ENCODE results near the gene IRS4. TPM values are rescaled to one million over a fixed set of nuclear protein-coding genes. Genes with fewer than 3 reads are reported as not detected.

Gene IRS4
- total RNA-seq (2014; rRNA removed; shearing (Covaris generic)) = 0.08 TPM in 1 of 2 replicates, not detected in the other
- 0.02 TPM in 1 of 2 replicates, not detected in the other for polyA plus RNA-seq (2015; cell fraction: cytosol; rRNA removed)
- polyA plus RNA-seq (2015; cell fraction: nucleus; rRNA removed) = not detected in 2 replicates

GRCh38 chrX:108736509-108737479 lies at the start of gene IRS4:
Gene IRS4 (minus strand): TSS chrX:108736563.
- in situ Hi-C loops (cut with HindIII; ENCODE audit: low pct_unique_long_range_greater_than_20kb, low sequenced_read_pairs) = no loop called here
- DNase-seq (ENCODE audit: low read depth, low spot score) = peak; percentile 28

- in situ Hi-C loops (cut with HindIII; ENCODE audit: low pct_unique_long_range_greater_than_20kb, low sequenced_read_pairs) = no loop called here
- DNase-seq (ENCODE audit: low read depth, low spot score) = no peak
Observed at GRCh38 chrX:108772549-108772948, 36.2 kb upstream of the IRS4 start.

DNA sequence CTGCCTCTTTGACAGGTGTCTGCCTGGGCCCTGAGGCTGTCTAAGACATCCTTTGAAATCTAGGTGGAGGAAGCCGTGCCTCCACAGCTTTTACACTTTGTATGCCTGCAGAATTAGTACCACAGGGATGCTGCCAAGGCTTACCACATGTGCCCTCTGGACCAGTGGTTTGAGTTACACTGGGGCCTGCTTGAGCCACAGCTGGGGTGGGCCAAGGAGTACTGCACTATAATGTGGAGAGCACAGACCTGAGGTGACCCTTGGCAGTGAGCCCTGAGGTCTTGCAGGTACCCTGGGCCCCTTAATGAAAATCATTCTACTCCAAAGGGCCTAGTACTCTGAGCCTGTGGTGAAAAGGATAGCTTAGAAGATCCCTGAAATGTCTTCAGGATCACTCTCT lies 27.2 kb upstream of the IRS4 start:
- in situ Hi-C loops (cut with HindIII; ENCODE audit: low pct_unique_long_range_greater_than_20kb, low sequenced_read_pairs) = no loop called here
- no peak for DNase-seq (ENCODE audit: low read depth, low spot score)

GRCh38 chrX:108740299-108740774 lies 4.0 kb upstream of the IRS4 start:
- DNase-seq (ENCODE audit: low read depth, low spot score) = no peak
- in situ Hi-C loops (cut with HindIII; ENCODE audit: low pct_unique_long_range_greater_than_20kb, low sequenced_read_pairs) = no loop called here

DNA sequence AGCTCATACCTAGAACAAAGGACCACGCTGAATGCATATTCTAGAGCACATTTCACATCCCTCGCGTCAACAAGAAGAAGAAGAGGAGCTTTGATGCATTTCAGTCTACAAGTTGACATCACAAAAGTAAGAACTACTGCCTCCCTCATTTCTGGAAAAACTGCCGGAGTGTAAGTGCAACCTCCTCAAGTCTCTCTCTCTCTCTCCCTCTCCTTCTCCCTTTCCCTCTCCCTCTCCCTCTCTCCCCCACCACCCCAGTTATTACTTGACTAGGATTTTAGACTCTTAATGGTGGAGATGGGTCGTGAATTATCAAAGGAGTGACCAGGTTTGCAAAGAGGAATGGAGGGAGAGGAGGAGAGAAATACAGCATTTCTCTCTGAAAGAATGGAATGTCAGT lies 1.4 kb upstream of the IRS4 start:
- in situ Hi-C loops (cut with HindIII; ENCODE audit: low pct_unique_long_range_greater_than_20kb, low sequenced_read_pairs) = no loop called here
- DNase-seq (ENCODE audit: low read depth, low spot score) = no peak

GRCh38 chrX:108735679-108736508 lies 469 bp downstream of the IRS4 start:
- no peak for DNase-seq (ENCODE audit: low read depth, low spot score)
- in situ Hi-C loops (cut with HindIII; ENCODE audit: low pct_unique_long_range_greater_than_20kb, low sequenced_read_pairs) = no loop called here

GRCh38 chrX:108735091-108735678 lies 1.2 kb downstream of the IRS4 start:
- in situ Hi-C loops (cut with HindIII; ENCODE audit: low pct_unique_long_range_greater_than_20kb, low sequenced_read_pairs) = no loop called here
- no peak for DNase-seq (ENCODE audit: low read depth, low spot score)

DNA sequence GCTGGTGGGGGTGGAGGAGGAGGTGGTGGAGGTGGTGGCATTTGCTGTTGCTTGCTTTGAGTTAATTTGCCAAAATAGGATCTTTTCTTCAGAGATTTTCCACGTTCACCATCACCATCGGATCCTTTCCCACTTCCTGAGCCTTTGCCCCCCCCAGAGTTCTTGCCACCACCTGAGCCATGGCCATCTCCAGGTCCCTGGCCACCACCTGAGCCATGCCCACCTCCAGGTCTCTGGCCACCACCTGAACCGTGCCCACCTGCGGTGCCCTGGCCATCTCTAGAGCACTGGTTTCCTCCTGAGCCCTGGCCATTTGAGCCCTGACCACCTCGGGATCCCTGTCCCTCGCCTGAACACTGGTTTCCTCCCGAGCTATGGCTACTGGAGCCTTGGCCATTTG lies 1.9 kb downstream of the IRS4 start:
- no peak for DNase-seq (ENCODE audit: low read depth, low spot score)
- in situ Hi-C loops (cut with HindIII; ENCODE audit: low pct_unique_long_range_greater_than_20kb, low sequenced_read_pairs) = no loop called here

- in situ Hi-C loops (cut with HindIII; ENCODE audit: low pct_unique_long_range_greater_than_20kb, low sequenced_read_pairs) = no loop called here
- no peak for DNase-seq (ENCODE audit: low read depth, low spot score)
Observed at GRCh38 chrX:108732630-108733321, 3.6 kb downstream of the IRS4 start.

DNA sequence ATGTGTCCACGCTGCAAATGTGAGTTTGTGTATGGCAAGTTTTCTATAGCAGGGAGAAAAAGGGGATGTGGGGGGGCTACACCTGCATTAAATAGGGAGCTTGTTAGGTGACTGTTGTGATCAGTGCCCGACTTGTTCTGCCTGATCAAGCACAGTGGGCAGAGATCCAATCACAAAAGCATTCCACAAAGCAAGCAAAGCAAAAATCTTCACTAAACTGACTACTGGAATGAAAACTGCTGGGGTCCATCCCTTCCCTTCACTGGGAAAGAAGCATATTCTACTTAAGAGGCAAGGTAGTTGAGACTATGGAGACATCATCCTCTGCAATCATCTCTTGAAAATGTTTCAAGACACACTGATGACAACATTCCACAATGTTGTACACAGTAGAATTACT lies 5.2 kb downstream of the IRS4 start:
- DNase-seq (ENCODE audit: low read depth, low spot score) = no peak
- in situ Hi-C loops (cut with HindIII; ENCODE audit: low pct_unique_long_range_greater_than_20kb, low sequenced_read_pairs) = no loop called here

DNA sequence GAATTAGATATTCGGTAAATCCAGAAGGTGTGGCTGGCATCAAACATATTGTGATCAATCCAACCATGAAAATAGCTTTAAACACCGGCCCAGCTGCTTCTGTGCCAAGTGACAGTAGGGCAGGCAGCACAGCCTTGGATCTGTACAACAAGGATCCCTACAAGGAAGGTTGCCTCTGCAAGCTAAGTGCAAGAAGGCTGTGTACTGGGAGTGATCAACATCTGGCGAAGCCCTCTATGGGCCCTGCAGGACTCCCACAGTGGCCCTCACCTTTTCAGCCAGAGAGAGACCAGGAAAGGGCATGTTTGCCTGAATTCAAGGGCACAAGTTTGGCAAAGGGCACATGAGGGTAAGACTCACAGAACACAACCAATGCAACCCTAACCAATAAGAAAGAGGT lies 9.6 kb downstream of the IRS4 start:
- in situ Hi-C loops (cut with HindIII; ENCODE audit: low pct_unique_long_range_greater_than_20kb, low sequenced_read_pairs) = no loop called here
- no peak for DNase-seq (ENCODE audit: low read depth, low spot score)

- DNase-seq (ENCODE audit: low read depth, low spot score) = peak; percentile 82
- in situ Hi-C loops (cut with HindIII; ENCODE audit: low pct_unique_long_range_greater_than_20kb, low sequenced_read_pairs) = no loop called here
Observed at GRCh38 chrX:108722561-108722960, 13.8 kb downstream of the IRS4 start.

DNA sequence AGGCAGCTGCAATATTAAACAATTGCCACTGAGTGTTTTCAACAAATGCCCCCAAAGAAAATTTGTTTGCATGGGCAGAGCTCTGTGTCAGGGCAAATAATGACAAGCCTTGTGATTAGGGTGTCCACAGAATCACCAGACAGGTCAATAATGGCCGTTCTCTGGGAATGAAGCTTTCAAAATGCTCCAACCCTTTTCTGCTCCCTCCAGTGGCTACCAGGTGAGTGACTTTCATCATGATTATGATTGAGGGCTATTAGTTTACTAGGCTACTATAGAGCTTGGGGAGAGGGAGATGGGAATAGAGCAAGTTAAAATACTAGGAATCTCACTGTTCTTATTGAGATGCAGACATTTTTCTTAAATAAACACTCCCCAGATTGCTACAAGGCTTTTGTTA lies 23.5 kb downstream of the IRS4 start:
- no peak for DNase-seq (ENCODE audit: low read depth, low spot score)
- in situ Hi-C loops (cut with HindIII; ENCODE audit: low pct_unique_long_range_greater_than_20kb, low sequenced_read_pairs) = no loop called here

DNA sequence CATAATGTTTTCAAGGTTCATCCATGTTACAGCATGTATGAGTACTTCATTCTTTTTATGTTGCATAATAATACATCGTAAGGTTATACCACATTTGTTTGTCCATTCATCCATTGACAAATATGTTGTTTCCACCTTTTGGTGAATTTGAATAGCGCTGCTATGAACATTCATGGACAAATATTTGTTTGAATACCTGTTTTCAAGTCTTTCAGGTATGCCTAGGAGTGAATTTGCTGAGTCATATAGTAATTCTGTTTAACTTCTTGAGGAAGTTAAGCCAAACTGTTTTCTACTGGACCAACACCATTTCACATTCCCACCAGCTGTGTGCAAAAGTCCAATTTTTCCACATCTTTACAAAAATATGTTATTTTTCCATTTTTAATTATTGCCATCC lies 31.5 kb downstream of the IRS4 start:
- no peak for DNase-seq (ENCODE audit: low read depth, low spot score)
- in situ Hi-C loops (cut with HindIII; ENCODE audit: low pct_unique_long_range_greater_than_20kb, low sequenced_read_pairs) = no loop called here

DNA sequence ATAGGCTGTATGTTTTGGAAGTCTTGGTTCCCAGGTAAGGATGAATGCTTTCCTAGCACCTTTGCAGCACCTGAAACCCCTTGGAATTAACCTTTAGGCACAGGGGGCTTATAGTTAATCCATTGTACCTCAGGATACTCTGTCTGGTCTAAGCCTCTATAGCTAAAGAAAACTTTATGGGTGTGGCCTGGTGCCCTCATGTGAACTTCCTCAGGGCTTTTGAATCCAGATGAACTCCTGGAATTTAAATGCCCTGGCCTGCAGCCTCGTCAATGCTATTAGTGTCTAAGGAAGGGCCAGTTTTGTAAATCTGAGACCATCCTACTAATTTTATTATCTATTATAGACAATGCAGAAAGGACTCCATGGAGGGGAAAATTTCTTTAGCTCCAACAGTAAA lies 33.8 kb downstream of the IRS4 start:
- no peak for DNase-seq (ENCODE audit: low read depth, low spot score)
- in situ Hi-C loops (cut with HindIII; ENCODE audit: low pct_unique_long_range_greater_than_20kb, low sequenced_read_pairs) = no loop called here

DNA sequence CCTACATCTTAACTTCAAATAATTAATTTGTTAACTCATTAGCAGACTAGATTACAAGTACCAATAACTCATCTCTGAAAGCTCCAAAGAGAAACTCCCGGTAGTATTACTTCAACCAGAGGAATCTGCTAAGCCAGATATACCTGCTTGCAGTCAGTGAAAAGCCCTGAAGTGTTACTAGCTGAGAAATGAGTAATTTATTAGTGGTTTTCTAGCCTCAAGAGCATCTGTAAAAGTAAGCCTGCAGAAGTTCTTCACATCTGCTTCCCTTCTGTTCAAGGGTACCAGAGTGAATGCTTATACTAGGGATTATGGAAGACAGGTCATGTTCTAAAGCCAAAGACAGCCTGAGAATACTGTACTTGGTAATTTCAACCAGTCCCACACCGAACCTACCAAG lies 34.7 kb downstream of the IRS4 start:
- no peak for DNase-seq (ENCODE audit: low read depth, low spot score)
- in situ Hi-C loops (cut with HindIII; ENCODE audit: low pct_unique_long_range_greater_than_20kb, low sequenced_read_pairs) = no loop called here

DNA sequence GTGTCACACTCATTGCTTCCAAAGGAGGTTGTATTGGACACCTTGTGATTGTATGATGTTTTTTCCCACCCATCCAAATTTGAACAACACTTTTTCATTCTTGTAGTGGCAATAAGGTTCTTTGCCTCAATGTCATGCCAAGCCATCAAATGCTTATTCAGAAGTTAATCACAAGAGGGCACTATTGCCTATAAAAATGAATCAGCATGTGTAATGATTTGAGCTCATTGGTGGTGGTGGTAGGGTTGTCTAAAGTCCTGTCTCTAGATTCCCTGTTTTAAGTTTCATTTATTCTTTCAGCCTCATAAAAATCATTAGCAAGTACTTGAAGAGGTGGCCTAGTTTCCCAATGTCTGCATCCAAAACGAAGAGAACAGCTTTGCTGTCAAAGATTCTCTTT lies 37.0 kb downstream of the IRS4 start:
- peak; percentile 75 for DNase-seq (ENCODE audit: low read depth, low spot score)
- in situ Hi-C loops (cut with HindIII; ENCODE audit: low pct_unique_long_range_greater_than_20kb, low sequenced_read_pairs) = no loop called here
